ENCODE measurements around the gene NOS1.
"Not testable (repeated sequence)": the region's sequence is repeated elsewhere in the genome, so short reads cannot be mapped to it uniquely, and the experiment has no call there.

NOS1 gene

DNA sequence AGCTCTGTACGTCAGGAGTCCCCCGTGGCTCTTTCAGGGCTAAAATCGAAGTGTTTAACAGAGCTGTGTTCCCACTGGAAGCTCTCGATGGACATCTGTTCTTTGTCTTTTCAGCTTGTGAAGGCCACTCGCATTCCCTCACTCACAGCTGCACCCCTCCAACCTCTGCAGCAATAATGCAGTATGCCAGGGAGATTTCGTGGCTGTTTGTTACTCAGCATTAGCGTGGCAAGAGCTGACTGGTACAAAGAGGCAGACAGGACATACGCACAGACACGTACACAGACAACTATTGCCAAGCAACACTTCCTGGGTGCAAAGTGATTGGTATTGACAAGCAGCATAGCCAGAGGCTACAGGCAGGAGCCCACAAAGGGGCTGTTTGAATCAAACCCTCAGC is 159.4 kb downstream of the NOS1 start:
- DNase-seq = no peak

DNA sequence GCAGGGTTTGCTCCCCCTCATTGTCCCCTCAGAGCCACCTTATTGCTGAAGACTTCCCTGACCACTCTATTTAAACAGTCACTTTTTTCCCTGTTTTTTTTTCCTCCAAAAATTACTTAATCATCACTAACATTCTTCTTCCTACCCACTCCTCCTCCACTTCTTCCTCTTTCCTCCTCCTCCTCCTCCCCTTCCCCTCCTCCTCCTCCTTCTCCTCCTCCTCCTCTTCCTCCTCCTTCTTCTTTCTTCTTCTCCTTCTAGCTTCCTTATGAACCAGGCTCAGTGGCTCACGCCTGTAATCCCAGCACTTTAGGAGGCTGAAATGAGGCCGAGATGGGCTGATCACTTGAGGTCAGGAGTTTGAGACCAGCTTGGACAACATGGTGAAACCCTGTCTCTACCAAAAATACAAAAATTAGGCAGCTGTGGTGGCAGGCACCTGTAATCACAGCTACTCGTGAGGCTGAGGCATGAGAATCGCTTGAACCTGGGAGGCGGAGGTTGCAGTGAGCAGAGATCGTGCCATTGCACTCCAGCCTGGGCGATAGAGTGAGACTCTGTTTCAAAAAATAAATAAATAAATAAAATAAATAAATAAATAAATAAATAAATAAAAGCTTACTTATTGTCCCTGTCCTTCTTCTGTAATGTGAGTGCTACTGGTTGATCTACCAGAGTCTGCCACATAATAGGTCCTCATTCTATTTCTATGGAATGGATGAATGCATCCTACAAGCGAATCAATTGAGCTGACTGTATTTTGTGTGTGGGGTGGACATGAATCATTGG is 161.3 kb downstream of the NOS1 start:
- DNase-seq = not testable (repeated sequence)

GRCh38 chr12:117196334-117196733 is 165.1 kb downstream of the NOS1 start:
- not testable (repeated sequence) for DNase-seq

- not testable (repeated sequence) for DNase-seq
Observed at GRCh38 chr12:117195027-117195426, 166.4 kb downstream of the NOS1 start.

DNA sequence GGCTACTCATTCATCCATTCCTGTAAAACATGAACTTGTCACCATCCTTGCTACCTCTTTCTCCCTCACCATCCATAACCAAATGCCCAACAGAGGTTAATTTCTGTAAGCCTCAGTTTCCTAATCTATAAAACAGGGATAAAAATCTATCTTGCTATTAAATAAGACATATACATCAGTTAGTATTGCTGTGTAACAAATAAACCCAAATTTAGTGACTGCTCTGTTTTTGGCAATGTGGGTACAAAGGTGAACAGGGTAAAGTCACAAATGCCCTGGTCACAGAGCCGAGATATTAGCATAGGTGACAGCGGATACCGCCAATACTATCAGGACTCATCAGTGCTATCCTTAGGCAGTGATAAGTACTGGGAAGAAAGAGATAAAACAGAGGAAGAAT is 167.5 kb downstream of the NOS1 start:
- DNase-seq = no peak

GRCh38 chr12:117192581-117192980 is 168.8 kb downstream of the NOS1 start:
- not testable (repeated sequence) for DNase-seq

GRCh38 chr12:117192057-117192456 is 169.4 kb downstream of the NOS1 start:
- no peak for DNase-seq

- DNase-seq = peak; percentile 59
Observed at GRCh38 chr12:117190210-117190781, 171.1 kb downstream of the NOS1 start, which contains the start of gene FBXO21. TSS of gene FBXO21 (minus strand) at chr12:117190470. CDS start at chr12:117190456, 14 bp downstream.

DNA sequence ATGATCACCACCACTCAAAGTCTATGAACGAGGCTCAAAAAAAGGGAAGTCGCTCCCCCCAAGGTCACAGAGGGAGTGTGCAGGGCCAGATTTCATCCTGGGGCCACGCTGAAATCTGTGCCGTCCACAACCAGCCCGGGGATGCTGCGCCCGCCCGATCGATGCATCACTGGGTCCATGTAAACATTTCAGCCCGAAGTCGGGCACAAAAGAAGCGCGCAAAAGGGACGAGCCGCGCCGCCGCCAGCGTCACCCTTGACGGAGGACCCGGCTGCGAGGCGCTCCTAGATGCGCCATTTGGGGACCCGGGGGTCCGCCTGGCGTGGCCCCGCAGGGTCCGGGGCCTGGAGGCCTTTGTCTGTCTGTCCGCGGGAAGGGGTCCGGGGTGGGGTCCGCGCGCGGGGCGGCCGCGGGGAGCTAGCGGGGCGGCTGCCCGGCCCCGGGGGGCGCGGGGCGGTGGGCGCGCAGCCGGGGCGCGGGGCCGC is 171.7 kb downstream of the NOS1 start:
- DNase-seq = no peak

DNA sequence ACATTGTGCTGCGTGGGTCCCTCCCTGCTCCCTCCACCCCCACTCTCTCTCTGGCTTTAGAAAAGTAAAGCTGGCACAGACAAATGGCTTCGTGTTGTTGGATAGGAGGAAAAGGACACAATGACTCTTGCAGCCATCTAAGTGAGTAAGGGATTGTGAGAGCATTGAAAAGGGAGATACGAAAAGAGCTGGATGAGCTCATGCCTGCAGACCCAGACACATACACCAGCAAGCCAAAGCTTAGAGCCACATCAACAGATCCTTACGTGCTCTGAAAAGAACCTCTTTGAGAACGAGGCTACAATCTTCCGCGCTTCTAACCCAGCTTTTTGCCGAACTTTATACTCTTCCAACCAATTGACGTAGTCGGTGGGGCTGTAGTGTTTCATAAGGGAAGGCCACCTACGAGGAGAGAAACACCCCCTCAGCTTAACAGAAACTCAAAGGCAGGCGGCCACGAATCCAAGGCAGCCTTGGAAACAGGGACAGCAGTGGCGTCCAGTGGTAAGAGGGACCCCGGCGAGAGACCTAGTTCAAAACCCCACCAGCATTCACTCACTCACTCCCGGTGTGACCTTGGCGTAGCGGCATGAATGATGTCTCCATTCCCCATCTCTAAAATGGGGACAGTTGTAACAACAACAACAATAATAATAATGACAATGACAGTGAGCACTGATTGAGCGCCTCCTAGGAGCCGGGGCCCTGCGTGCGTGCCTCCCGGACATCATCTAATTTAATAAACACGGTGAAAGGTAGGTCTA is 172.3 kb downstream of the NOS1 start:
- DNase-seq = no peak

DNA sequence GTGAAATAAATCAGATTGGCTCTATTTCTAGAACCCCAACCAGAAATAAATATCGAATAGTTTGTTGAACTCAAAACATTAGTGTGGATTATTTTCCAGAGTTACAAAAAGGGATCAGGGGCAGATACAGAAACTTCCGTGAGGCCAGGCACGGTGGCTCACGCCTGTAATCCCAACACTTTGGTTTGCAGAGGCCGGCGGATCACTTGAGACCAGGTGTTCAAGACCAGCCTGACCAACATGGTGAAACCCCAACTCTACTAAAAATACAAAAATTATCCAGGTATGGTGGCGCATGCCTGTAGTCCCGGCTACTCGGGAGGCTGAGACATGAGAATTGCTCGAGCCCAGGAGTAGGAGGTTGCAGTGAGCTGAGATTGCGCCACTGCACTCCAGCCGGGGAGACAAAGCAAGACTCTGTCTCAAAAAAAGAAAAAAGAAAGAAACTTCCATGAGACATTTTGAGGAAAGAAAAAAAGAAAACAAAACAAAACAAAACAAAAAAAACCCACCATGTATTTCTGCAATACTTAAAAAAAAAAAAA is 173.2 kb downstream of the NOS1 start:
- no peak for DNase-seq

- DNase-seq = no peak
Observed at GRCh38 chr12:117187421-117187820, 174.0 kb downstream of the NOS1 start.

DNA sequence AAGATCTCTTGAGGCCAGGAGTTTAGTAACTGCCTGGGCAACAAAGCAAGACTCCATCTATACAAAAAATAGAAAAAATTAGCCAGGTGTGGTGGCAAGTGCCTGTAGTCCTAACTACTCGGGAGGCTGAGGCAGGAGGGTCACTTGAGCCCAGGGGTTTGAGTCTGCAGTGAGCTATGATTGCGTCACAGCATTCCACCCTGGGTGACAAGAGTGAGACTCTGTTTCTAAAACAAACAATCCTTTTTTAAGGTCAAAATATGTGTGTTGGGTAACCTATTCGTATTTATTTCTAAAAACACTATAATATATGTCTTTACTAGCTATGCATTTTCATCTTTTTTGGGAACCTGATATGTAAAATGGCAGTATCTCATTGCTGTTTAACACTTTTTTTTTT is 178.6 kb downstream of the NOS1 start:
- no peak for DNase-seq

DNA sequence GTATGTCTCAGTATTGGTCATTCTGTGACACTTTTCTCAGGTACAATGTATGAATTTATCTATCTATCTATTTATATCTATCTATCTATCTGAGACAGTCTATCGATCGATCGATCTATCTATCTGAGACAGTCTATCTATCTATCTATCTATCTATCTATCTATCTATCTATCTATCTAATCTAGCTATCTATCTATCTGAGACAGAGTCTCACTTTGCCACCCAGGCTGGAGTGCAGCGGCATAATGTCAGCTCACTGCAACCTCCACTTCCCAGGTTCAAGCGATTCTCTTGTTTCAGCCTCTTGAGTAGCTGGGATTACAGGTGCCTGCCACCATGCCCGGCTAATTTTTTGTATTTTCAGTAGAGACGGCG is 180.0 kb downstream of the NOS1 start:
- not testable (repeated sequence) for DNase-seq

DNA sequence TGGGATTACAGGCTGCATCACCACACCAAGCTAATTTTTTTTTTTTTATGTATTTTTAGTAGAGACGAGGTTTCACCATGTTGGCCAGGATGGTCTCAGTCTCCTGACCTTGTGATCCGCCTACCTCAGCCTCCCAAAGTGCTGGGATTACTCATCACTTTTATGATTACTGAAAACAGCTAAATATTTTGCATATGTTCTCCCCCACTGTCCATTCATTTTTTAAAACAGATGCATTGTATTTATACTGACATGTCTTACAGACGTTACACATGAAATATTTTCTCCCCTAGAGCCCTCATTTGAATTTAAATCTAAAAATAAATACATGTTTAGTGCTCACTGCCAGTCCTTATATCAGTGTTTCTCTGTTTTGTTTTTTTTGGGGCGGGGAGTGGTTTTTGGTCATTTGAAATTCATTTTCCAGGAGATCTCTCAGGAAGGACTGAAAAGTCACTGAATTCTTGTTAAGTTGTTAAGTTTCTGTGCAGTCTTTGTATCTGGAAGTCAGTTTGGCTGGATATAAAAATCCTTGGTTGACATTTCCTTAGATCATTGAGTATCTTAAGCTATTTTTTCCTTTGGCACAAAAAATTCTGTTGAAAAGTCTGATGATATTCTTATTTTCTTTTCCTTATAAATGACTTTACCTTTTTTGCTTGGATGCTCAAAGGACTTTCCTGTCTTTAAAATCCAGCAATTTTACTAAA is 180.5 kb downstream of the NOS1 start:
- DNase-seq = no peak

GRCh38 chr12:117178745-117179144 is 182.7 kb downstream of the NOS1 start:
- no peak for DNase-seq

DNA sequence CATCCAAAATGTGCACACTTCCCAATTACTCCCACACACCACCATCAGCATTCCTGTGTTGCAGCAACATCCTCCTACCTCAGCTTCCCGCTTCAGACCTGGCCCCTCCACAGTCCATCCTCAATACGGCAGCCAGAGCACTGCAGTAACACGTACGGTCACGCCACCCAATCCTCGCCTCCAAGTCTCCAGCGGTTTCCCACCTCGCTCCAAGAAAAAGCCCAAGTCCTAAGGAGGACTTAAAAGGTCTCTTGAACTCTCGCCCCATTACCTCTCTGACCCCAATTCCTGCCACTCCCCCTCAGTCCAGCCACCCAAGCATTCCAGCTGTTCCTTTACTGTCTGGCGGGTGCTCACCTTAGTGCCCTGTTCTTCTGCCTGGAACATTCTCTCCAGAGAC is 183.1 kb downstream of the NOS1 start:
- no peak for DNase-seq

DNA sequence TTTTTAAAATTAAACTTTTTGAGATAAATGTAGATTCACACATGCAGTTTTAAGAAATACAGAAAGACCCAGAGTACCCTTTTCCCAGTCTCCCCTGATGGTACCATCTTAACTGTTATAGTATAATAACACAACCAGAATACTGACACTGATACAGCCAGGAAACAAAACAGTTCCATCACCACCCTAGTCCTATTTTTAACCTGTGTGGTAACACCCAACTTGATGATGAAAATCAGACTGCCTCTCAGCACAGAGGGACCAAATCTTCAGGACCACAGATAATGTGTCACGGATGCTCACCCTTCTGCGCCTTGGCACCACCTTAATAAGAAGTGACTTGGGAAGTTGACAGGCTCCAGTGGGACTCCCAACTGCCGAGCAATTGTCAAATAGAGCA is 189.3 kb downstream of the NOS1 start:
- DNase-seq = no peak

GRCh38 chr12:117171499-117172162 is 189.8 kb downstream of the NOS1 start:
- no peak for DNase-seq

GRCh38 chr12:117169548-117169947 is 191.9 kb downstream of the NOS1 start:
- no peak for DNase-seq

DNA sequence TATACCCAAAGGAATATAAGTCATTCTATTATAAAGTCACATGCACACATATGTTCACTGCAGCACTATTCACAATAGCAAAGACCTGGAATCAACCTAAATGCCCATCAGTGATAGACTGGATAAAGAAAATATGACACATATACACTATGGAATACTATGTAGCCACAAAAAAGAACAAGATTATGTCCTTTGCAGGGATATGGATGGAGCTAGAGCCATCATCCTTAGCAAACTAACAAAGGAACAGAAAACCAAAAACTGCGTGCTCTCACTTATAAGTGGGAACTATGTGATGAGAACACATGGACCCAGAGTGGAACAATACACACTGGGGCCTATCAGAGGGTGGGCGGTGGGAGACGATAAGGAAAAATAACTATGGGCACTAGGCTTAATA is 192.4 kb downstream of the NOS1 start:
- no peak for DNase-seq

- DNase-seq = no peak
Observed at GRCh38 chr12:117167769-117168168, 193.7 kb downstream of the NOS1 start.

Data from NCI-H1694 treated with DMSO at 0.1 percent for 48 hours (cell line).